Measurements from ENCODE around the gene VSTM5. TPM values are rescaled to one million over a fixed set of nuclear protein-coding genes. Genes with fewer than 3 reads are reported as not detected.

The VSTM5 gene
- polyA plus RNA-seq, 1 of the 3 experiments (the other 2 are of a cell fraction): 0.12 TPM

GRCh38 chr11:93814966-93815633 lies 35.3 kb downstream of the VSTM5 start:
- H3K4me2 ChIP-seq: no peak overlapping the region
- H3K4me1 ChIP-seq (ENCODE audit: control insufficient read depth in 1 of 2, insufficient read depth in 2 of 2, low read depth in 1 of 2, low read length in 1 of 2): peaks cover 0 to 16% of the 10 kb centered on the region in 2 experiments; a peak in 1 of 4 replicates
- no peak overlapping the region for H3K9ac ChIP-seq
- no peaks in the 10 kb centered on the region for H3K9me3 ChIP-seq
- peaks cover 44 to 58% of the 10 kb centered on the region in 2 experiments for H3K36me3 ChIP-seq (replicated peaks in 1 of 2; ENCODE audit: control insufficient read depth in 1 of 2, insufficient read depth in 2 of 2, low read length in 1 of 2)
- H3K27ac ChIP-seq (ENCODE audit: low read depth in 2 of 2, low read length in 1 of 2): no peak overlapping the region
- H3K79me2 ChIP-seq (ENCODE audit: insufficient read depth): peaks cover 4% of the 10 kb centered on the region; the same call in 1 of the 2 replicates
- H4K20me1 ChIP-seq (ENCODE audit: insufficient read depth): 0 out of 2 replicates have a peak, but pooled peaks cover 3% of the 10 kb centered on the region
- whole genome bisulfite sequencing (ENCODE audit: low lambda C conversion rate): 100% methylated on average over 6 of the region's 6 CpGs
- TF ChIP-seq YY1 (IDR thresholded peaks at IDR 0.05; ENCODE audit: low read depth) (no peak), FOXJ3 (CRISPR knock-in tag; IDR thresholded peaks at IDR 0.05) (no peak), EZH2phosphoT487 (IDR thresholded peaks at IDR 0.05; ENCODE audit: borderline replicate concordance, low read depth) (no peak), RCOR1 (IDR thresholded peaks at IDR 0.05; ENCODE audit: low read length) (no peak), NFIC (IDR thresholded peaks at IDR 0.05; ENCODE audit: borderline replicate concordance) (no peak), RAD21 (IDR thresholded peaks at IDR 0.05; ENCODE audit: low read length) (no peak), FOXM1 (IDR thresholded peaks at IDR 0.05; ENCODE audit: low read depth) (no peak), FOSL2 (IDR thresholded peaks at IDR 0.05; ENCODE audit: borderline replicate concordance, low read depth) (no peak), JUND (IDR thresholded peaks at IDR 0.05) (no peak), GABPA (IDR thresholded peaks at IDR 0.05; ENCODE audit: low read depth) (no peak), GATA2 (CRISPR knock-in tag; IDR thresholded peaks at IDR 0.05) (no peak), MXI1 (IDR thresholded peaks at IDR 0.05; ENCODE audit: low read depth, low read length) (no peak), ELF1 (IDR thresholded peaks at IDR 0.05) (no peak), EP300 (IDR thresholded peaks at IDR 0.05; ENCODE audit: borderline replicate concordance in 1 of 2, low read depth in 1 of 2, low read length in 1 of 2) (no peak), TEAD4 (IDR thresholded peaks at IDR 0.05; ENCODE audit: borderline replicate concordance, insufficient read depth) (no peak), POLR2AphosphoS5 (IDR thresholded peaks at IDR 0.05; ENCODE audit: low read depth, low read length) (no peak)
- TF ChIP-seq, protein P1, sequence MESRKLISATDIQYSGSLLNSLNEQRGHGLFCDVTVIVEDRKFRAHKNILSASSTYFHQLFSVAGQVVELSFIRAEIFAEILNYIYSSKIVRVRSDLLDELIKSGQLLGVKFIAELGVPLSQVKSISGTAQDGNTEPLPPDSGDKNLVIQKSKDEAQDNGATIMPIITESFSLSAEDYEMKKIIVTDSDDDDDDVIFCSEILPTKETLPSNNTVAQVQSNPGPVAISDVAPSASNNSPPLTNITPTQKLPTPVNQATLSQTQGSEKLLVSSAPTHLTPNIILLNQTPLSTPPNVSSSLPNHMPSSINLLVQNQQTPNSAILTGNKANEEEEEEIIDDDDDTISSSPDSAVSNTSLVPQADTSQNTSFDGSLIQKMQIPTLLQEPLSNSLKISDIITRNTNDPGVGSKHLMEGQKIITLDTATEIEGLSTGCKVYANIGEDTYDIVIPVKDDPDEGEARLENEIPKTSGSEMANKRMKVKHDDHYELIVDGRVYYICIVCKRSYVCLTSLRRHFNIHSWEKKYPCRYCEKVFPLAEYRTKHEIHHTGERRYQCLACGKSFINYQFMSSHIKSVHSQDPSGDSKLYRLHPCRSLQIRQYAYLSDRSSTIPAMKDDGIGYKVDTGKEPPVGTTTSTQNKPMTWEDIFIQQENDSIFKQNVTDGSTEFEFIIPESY (IDR thresholded peaks at IDR 0.05; ENCODE audit: borderline replicate concordance, low read depth): no peak
- TF ChIP-seq, protein P2, sequence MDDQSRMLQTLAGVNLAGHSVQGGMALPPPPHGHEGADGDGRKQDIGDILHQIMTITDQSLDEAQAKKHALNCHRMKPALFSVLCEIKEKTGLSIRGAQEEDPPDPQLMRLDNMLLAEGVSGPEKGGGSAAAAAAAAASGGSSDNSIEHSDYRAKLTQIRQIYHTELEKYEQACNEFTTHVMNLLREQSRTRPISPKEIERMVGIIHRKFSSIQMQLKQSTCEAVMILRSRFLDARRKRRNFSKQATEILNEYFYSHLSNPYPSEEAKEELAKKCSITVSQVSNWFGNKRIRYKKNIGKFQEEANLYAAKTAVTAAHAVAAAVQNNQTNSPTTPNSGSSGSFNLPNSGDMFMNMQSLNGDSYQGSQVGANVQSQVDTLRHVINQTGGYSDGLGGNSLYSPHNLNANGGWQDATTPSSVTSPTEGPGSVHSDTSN (IDR thresholded peaks at IDR 0.05): no peak
- TF ChIP-seq, protein P3, sequence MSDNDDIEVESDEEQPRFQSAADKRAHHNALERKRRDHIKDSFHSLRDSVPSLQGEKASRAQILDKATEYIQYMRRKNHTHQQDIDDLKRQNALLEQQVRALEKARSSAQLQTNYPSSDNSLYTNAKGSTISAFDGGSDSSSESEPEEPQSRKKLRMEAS (IDR thresholded peaks at IDR 0.05; ENCODE audit: low read depth): no peak
- TF ChIP-seq, protein P4, sequence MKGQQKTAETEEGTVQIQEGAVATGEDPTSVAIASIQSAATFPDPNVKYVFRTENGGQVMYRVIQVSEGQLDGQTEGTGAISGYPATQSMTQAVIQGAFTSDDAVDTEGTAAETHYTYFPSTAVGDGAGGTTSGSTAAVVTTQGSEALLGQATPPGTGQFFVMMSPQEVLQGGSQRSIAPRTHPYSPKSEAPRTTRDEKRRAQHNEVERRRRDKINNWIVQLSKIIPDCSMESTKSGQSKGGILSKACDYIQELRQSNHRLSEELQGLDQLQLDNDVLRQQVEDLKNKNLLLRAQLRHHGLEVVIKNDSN (IDR thresholded peaks at IDR 0.05; ENCODE audit: borderline replicate concordance, low read depth): no peak
- no peak for DNase-seq
- CTCF ChIA-PET: interaction anchor here (1.3 kb wide), 1 partner anchor 108 kb away, joined by 3 read pairs; no protein-coding TSS in a partner anchor
- peaks cover 24% of the 10 kb centered on the region for H3F3A ChIP-seq (replicated peaks; ENCODE audit: insufficient read depth)
- no peak overlapping the region for H2AFZ ChIP-seq (ENCODE audit: low read depth)
- POLR2A ChIA-PET: no interaction called here
- H3K4me3 ChIP-seq (ENCODE audit: low read depth in 2 of 2, low read length in 1 of 2): no peak overlapping the region
- no peaks in the 10 kb centered on the region for H3K27me3 ChIP-seq (ENCODE audit: insufficient read depth)
- H3K9me2 ChIP-seq: no peaks in the 10 kb centered on the region

All from SK-N-SH (cell line).